Tibial nerve (tissue), 4 donors: ENCODE measurements around the gene CLEC18B.
"Not testable (repeated sequence)": the region's sequence is repeated elsewhere in the genome, so short reads cannot be mapped to it uniquely, and the experiment has no call there.

Experiments used
- EP300 ChIP-seq, 2 donors: sonication (generic); formaldehyde crosslinking; IDR thresholded peaks; one replicate each; pipeline ENCODE4 v1.6.1; 2017; ENCODE audit warnings: antibody characterized with exemption in 2 of 2, mild to moderate bottlenecking in 1 of 2
- POLR2A ChIP-seq, 2 donors: fragments of 450-650 bp; IDR thresholded peaks; one replicate each; pipeline ENCODE4 v1.6.1; 2017; ENCODE audit warnings: antibody characterized with exemption in 2 of 2, mild to moderate bottlenecking in 2 of 2, moderate library complexity in 2 of 2
- TF ChIP-seq, protein P1 (sequence below), 5 experiments: fragments of 200-600 bp in 3 of 5; fragments of 450-650 bp in 2 of 5; sonication (generic) in 3 of 5; IDR thresholded peaks; one replicate each; pipeline ENCODE4 v1.5.1; 2016 to 2019; ENCODE audit warnings: antibody characterized with exemption in 5 of 5, mild to moderate bottlenecking in 3 of 5, moderate library complexity in 2 of 5

GRCh38 chr16:74417897-74418296 lies 3.4 kb downstream of the CLEC18B start:
- TF ChIP-seq POLR2A, EP300 (IDR thresholded peaks at IDR 0.05): not testable (repeated sequence)
- TF ChIP-seq, protein P1, sequence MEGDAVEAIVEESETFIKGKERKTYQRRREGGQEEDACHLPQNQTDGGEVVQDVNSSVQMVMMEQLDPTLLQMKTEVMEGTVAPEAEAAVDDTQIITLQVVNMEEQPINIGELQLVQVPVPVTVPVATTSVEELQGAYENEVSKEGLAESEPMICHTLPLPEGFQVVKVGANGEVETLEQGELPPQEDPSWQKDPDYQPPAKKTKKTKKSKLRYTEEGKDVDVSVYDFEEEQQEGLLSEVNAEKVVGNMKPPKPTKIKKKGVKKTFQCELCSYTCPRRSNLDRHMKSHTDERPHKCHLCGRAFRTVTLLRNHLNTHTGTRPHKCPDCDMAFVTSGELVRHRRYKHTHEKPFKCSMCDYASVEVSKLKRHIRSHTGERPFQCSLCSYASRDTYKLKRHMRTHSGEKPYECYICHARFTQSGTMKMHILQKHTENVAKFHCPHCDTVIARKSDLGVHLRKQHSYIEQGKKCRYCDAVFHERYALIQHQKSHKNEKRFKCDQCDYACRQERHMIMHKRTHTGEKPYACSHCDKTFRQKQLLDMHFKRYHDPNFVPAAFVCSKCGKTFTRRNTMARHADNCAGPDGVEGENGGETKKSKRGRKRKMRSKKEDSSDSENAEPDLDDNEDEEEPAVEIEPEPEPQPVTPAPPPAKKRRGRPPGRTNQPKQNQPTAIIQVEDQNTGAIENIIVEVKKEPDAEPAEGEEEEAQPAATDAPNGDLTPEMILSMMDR (IDR thresholded peaks at IDR 0.05): not testable (repeated sequence)
